ENCODE data around the gene EFTUD2.

DNA sequence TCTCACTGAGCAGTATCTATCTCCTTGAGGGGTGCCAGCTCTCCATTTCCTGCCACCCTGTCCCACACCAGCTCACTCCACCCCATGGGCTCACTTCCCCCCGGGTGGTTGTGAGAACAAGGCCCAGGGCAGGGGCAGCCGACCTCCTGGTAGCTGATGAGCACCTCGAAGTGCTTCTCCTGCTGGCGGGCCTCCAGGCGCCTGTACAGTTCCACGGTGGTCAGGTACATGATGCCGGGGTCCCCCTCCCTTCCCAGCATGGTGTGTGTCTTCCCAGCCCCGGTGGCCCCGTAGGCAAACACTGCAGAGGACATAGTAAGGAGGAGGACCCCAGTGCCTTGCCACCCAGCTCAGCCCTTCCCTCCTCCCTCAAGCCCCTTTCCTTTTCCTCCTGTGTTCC is 35.9 kb upstream of the EFTUD2 start:
- TF ChIP-seq, protein P1, sequence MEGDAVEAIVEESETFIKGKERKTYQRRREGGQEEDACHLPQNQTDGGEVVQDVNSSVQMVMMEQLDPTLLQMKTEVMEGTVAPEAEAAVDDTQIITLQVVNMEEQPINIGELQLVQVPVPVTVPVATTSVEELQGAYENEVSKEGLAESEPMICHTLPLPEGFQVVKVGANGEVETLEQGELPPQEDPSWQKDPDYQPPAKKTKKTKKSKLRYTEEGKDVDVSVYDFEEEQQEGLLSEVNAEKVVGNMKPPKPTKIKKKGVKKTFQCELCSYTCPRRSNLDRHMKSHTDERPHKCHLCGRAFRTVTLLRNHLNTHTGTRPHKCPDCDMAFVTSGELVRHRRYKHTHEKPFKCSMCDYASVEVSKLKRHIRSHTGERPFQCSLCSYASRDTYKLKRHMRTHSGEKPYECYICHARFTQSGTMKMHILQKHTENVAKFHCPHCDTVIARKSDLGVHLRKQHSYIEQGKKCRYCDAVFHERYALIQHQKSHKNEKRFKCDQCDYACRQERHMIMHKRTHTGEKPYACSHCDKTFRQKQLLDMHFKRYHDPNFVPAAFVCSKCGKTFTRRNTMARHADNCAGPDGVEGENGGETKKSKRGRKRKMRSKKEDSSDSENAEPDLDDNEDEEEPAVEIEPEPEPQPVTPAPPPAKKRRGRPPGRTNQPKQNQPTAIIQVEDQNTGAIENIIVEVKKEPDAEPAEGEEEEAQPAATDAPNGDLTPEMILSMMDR (IDR thresholded peaks at IDR 0.05), result no peak
- TF ChIP-seq POLR2A (IDR thresholded peaks at IDR 0.05), result no peak

Data from body of pancreas (tissue), 4 donors.